T-helper 17 cell (primary cell): ENCODE measurements around the gene RNF223. TPM values are rescaled to one million over a fixed set of nuclear protein-coding genes. Genes with fewer than 3 reads are reported as not detected.

Source experiments
- ATAC-seq: fragments of 150-1000 bp; cut with Tn5 transposase; 2 replicates; pipeline ENCODE4 v1.10.0; 2021; ENCODE audit warnings: mild to moderate bottlenecking, moderate library complexity
- DNase-seq, 3 donors: peaks; one replicate each; pipeline versions ENCODE4 v3.0.0 to v3.0.0-alpha.2; 2020 to 2021
- H3K9me3 ChIP-seq: one replicate; pipeline ENCODE4 v1.7.0; 2013; ENCODE audit warnings: low read length, mild to moderate bottlenecking; ENCODE audit not compliant: control insufficient read depth, poor library complexity, severe bottlenecking
- H3K27ac Mint-ChIP-seq: one replicate; pipeline ENCODE4 v1.8.0; 2022; ENCODE audit warnings: mild to moderate bottlenecking, moderate library complexity, mixed read lengths
- H3K27me3 Mint-ChIP-seq: one replicate; pipeline ENCODE4 v1.8.0; 2022; ENCODE audit warnings: mixed read lengths
- H3K36me3 Mint-ChIP-seq: one replicate; pipeline ENCODE4 v1.8.0; 2022; ENCODE audit warnings: low read depth, mixed read lengths
- H3K4me1 Mint-ChIP-seq: one replicate; pipeline ENCODE4 v1.8.0; 2022; ENCODE audit warnings: mild to moderate bottlenecking, mixed read lengths
- H3K4me3 Mint-ChIP-seq: one replicate; pipeline ENCODE4 v1.8.0; 2022; ENCODE audit warnings: mild to moderate bottlenecking, moderate library complexity, mixed read lengths
- total RNA-seq, 4 donors: library from RNA in 2 of 4; stranded (reverse) in 2 of 4; gene quantifications; one replicate each; pipeline ENCODE4 v1.2.3 and lab custom pipeline; 2022 to 2026

RNF223 gene
- total RNA-seq (not detected), total RNA-seq (lab: John Stamatoyannopoulos, UW) (0 reads per million in 2 donors)

DNA sequence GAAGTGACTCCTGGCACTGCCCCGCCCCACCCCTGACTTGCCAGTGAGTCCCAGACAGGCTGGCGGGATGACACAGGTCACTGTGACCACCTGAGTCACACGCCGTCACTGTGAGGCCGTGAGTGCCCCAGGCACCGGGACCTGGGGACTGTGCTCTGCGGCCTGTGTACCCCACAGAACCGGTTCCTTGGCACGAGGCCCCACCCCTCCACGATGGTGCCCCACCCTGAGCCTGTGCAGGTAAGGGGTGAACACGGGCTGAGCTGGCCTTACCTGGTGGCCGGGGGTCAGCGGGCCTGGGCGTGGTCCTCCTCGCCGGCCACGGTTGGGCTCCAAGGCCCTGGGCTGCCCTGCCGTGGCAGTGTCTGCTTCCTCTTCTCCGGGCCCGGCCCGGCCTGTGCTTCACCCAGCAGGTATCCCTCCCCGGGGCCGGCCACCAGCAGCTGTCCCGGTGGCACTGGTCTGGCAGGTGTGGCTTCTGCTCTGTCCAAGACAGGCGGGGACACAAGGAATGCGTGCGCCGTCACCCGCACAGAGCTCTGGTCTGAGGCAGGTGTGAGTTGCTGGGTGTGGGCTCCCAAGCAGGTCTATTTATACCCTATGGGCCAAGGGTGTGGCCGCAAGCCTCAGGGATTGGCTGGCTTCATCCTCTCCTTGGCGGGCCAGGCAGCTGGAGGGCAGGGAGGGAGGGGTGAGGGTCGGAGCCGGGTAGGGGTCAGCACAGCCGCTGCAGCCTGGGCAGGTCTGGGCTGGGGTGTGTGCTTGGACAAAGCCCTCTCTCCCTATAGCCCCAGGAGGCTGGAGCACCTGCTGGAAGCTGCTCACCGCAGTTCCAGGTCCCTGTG is at the start of gene RNF223:
Gene RNF223 (minus strand): TSS at position 564 of the 845 bp plus-strand sequence. CDS start 1,740 bp downstream, outside the sequence.
- no peaks in the 10 kb centered on the region for H3K9me3 ChIP-seq
- Mint-ChIP-seq H3K4me3 (no peak within 1 kb of the TSS), H3K27me3 (peaks cover 8% of the 10 kb centered on the region), H3K27ac (no peak within 1 kb of the TSS), H3K36me3 (peaks cover 2% of the 10 kb centered on the region), H3K4me1 (peaks cover 2% of the 10 kb centered on the region)
- ATAC-seq, result no peak
- DNase-seq, result peak in 1 of 3 donors; percentile 9

GRCh38 chr1:1122981-1123480 is 48.9 kb upstream of the RNF223 start:
- Mint-ChIP-seq H3K27ac (no peak overlapping the region), H3K4me1 (peaks cover 4% of the 10 kb centered on the region), H3K4me3 (peak overlapping the region; percentile 57), H3K36me3 (no peaks in the 10 kb centered on the region), H3K27me3 (no peaks in the 10 kb centered on the region)
- no peaks in the 10 kb centered on the region for H3K9me3 ChIP-seq
- DNase-seq (no peak), ATAC-seq (no peak)

DNA sequence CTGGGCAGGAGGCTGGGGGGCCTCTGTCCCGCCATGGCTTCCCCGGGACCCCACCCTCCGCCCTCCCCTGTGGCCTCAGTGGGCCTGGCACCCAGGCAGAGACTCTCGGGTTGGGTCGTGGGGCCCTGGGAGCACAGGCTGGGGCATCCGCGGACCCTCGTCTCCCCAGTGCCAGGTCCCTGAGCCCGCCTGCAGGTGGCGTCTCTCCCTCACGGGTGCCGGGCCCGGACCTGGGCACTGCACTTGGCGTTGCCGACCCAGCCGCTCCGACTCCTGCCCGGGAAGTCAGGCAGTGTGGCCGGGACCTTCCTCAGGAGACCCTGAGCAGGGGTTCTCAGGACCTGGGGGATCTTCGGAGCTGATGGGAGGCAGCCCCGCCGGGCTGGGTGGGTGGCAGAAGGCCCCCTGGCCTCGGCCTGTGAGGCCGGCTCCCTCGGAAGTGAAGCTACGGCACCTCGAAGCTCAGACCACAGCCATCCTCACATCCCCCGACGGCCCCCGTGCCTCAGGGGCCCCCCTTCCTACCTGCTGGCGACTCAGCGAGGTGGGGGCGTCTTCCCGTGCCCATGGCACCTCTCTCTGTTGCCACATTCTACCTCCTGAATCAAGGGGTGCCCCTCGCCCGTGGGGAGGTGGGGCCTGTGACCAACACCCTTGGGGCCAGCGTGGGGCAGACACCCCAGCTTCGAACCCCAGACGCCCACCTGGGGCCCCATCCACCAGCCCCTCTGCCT is 48.1 kb upstream of the RNF223 start:
- H3K27ac Mint-ChIP-seq, result no peak overlapping the region
- H3K27me3 Mint-ChIP-seq, result no peaks in the 10 kb centered on the region
- DNase-seq (peak; percentile 70 to 83 (median 74)), ATAC-seq (peak; percentile 97)
- peak overlapping the region; percentile 57 for H3K4me3 Mint-ChIP-seq
- peaks cover 5% of the 10 kb centered on the region for H3K4me1 Mint-ChIP-seq
- no peaks in the 10 kb centered on the region for H3K9me3 ChIP-seq
- H3K36me3 Mint-ChIP-seq, result no peaks in the 10 kb centered on the region

DNA sequence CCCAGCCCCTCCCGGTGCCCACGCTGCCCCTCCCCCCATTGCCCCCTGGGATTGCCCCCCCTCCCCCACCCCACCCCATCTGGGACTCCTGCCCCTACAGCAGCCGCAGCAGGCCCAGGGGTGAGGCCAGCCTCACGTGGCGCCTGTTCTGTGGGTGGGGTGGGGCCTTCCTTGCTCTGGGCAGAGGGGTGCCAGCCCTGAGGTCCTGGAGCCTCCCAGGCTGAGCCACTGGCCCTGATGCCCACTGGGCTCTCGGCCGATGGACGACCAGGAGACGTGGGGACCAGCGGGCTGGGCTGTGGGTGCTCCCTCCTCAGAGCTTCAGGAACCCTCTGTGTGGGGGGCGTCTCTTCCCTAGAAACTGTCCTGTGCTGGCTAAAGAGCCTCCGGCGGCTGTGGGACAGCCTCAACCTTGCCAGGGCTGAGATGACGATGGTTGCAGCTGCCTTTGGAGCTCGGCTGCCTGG is 47.5 kb upstream of the RNF223 start:
- Mint-ChIP-seq H3K4me1 (peaks cover 7% of the 10 kb centered on the region), H3K4me3 (no peak overlapping the region), H3K36me3 (no peaks in the 10 kb centered on the region), H3K27me3 (no peaks in the 10 kb centered on the region), H3K27ac (no peak overlapping the region)
- no peak for ATAC-seq
- DNase-seq, result no peak
- H3K9me3 ChIP-seq, result no peaks in the 10 kb centered on the region

DNA sequence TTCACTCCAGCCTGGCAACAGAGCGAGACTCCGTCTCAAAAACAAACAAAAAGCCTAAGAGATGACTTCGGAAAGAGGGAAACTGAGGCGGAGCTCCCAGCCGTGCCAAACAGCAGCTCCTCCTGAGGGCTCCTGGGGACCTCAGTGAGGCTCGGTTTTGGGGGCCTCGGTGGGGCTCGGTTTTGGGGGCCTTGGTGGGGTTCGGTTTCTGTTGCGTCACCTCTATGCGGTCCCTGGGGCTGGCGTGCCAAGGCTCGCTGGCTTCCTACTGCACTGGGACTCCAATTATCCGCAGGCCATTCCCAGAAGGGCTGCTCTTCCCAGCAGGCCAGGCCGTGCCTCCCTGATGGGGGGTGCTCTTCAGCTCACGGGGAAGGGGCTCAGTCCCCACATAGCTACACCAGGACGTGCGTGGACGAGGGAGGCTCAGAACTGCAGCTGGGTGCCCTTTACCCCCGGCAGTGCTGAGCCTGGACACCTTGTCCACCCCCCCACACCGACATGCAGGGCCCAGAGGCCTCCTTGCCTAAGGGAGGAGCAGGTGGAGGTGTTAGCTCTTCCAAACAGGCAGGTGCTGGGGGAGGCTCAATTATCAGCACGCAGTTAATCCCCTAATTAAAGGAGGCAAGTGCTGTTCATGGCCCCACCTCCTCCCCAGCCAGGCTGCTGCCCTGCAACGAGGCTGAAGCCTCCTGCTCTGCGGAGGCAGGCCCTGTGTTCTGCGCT is 46.9 kb upstream of the RNF223 start:
- no peaks in the 10 kb centered on the region for H3K36me3 Mint-ChIP-seq
- H3K4me1 Mint-ChIP-seq, result peaks cover 7% of the 10 kb centered on the region
- H3K4me3 Mint-ChIP-seq, result no peak overlapping the region
- ATAC-seq (no peak), DNase-seq (no peak)
- no peaks in the 10 kb centered on the region for H3K27me3 Mint-ChIP-seq
- H3K27ac Mint-ChIP-seq, result peak overlapping the region; percentile 24
- no peaks in the 10 kb centered on the region for H3K9me3 ChIP-seq

DNA sequence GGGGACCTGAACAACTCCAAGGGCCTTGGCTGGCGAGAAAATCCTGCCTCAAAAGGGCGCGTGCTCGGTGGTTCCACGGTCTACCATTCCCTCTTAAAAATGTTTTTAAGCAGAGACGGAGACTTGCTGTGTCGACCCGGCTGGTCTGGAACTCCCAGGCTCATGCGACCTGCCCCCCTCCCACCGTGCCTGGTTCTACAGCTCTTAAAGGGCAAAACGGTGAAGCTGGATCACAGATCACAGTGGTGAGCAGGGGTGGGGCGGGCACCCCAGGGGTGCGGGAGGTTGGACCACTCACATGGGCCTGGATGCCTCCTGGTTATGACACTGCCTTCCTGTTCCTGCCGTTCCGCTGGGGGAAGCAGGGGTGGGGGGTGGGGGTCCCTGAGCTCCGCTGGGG is 46.0 kb upstream of the RNF223 start:
- no peaks in the 10 kb centered on the region for H3K9me3 ChIP-seq
- peaks cover 8% of the 10 kb centered on the region for H3K4me1 Mint-ChIP-seq
- H3K4me3 Mint-ChIP-seq, result no peak overlapping the region
- no peak for ATAC-seq
- no peak overlapping the region for H3K27ac Mint-ChIP-seq
- DNase-seq, result no peak
- H3K36me3 Mint-ChIP-seq, result no peaks in the 10 kb centered on the region
- no peaks in the 10 kb centered on the region for H3K27me3 Mint-ChIP-seq

DNA sequence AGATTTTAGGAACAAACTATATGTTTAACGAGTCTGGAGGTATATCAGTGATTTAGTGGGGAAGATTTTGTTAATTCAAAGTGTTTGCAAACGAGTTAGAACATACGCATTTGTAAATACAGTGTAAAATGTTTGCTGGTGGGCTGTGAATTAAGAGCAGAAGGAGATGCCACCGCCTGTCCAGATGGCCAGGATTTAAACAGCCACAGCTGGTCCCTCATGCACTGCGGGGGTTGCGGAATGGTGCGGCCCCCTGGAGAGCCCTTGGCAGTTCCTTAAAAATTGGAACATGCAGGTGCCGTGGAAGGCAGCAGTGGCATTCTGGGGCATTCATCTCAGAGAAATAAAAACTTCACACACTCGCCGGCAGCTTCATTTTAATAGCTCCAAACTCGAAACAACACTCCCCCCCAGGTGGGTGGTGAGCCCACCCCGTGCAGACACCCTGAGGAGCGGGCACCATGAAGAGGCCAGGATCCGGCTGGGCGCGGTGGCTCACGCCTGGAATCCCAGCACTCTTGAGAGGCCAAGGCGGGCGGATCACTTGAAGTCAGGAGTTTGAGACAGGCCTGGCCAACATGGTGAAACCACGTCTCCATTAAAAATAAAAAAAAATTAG is 45.3 kb upstream of the RNF223 start:
- Mint-ChIP-seq H3K27ac (no peak overlapping the region), H3K36me3 (no peaks in the 10 kb centered on the region), H3K4me3 (no peak overlapping the region)

GRCh38 chr1:1118876-1119220 is 44.7 kb upstream of the RNF223 start:
- ATAC-seq, result no peak
- no peak for DNase-seq
- no peaks in the 10 kb centered on the region for H3K9me3 ChIP-seq
- Mint-ChIP-seq H3K27me3 (no peaks in the 10 kb centered on the region), H3K27ac (no peak overlapping the region), H3K36me3 (no peaks in the 10 kb centered on the region), H3K4me3 (no peak overlapping the region), H3K4me1 (peaks cover 15% of the 10 kb centered on the region)

More for the DNA sequence above, 45.3 kb upstream of the RNF223 start:
- Mint-ChIP-seq H3K4me1 (peaks cover 14% of the 10 kb centered on the region), H3K27me3 (no peaks in the 10 kb centered on the region)
- ATAC-seq (no peak), DNase-seq (no peak)
- H3K9me3 ChIP-seq, result no peaks in the 10 kb centered on the region

GRCh38 chr1:1118011-1118875 is 44.1 kb upstream of the RNF223 start:
- no peak overlapping the region for H3K27ac Mint-ChIP-seq
- H3K4me1 Mint-ChIP-seq, result peaks cover 13% of the 10 kb centered on the region
- no peaks in the 10 kb centered on the region for H3K27me3 Mint-ChIP-seq
- ATAC-seq (no peak), DNase-seq (no peak)
- peaks cover 2% of the 10 kb centered on the region for H3K36me3 Mint-ChIP-seq
- H3K9me3 ChIP-seq, result no peaks in the 10 kb centered on the region
- H3K4me3 Mint-ChIP-seq, result peak overlapping the region; percentile 28

DNA sequence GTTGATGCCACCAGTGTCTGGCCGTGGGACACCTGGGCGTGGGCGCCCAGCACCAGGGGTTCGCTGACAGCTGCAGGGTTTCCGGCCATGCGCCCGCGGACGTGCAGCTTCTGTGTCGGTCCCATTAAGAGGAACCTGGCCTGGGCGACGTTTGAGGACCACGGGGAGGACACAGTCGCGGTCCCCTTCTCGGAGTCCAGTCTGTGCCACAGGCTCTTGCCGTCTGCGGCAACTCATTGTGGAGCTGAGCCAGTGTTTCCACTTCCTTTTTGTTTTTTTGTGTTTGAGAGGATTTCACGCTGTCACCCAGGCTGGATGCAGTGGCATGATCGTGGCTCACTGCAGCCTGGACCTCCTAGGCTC is 43.3 kb upstream of the RNF223 start:
- peaks cover 11% of the 10 kb centered on the region for H3K4me1 Mint-ChIP-seq
- no peak overlapping the region for H3K27ac Mint-ChIP-seq
- no peaks in the 10 kb centered on the region for H3K9me3 ChIP-seq
- ATAC-seq, result no peak
- no peaks in the 10 kb centered on the region for H3K27me3 Mint-ChIP-seq
- DNase-seq, result no peak
- peak overlapping the region; percentile 71 for H3K4me3 Mint-ChIP-seq
- H3K36me3 Mint-ChIP-seq, result peaks cover 3% of the 10 kb centered on the region

GRCh38 chr1:1116701-1117468 is 42.8 kb upstream of the RNF223 start:
- H3K27ac Mint-ChIP-seq, result no peak overlapping the region
- H3K36me3 Mint-ChIP-seq, result peaks cover 3% of the 10 kb centered on the region
- no peaks in the 10 kb centered on the region for H3K9me3 ChIP-seq
- peaks cover 11% of the 10 kb centered on the region for H3K4me1 Mint-ChIP-seq
- no peaks in the 10 kb centered on the region for H3K27me3 Mint-ChIP-seq
- no peak for ATAC-seq
- peak in 1 of 3 donors; percentile 32 for DNase-seq
- H3K4me3 Mint-ChIP-seq, result peak overlapping the region; percentile 71
